GM21529 (cell line): ENCODE results near the gene EXD3.
"Not testable (repeated sequence)": the region's sequence is repeated elsewhere in the genome, so short reads cannot be mapped to it uniquely, and the experiment has no call there.

ENCODE experiments used
- ATAC-seq: cut with Tn5 transposase; IDR thresholded peaks from one replicate; pipeline ENCODE4 v1.9.1; 2021; ENCODE audit not compliant: unreplicated experiment

EXD3 gene

DNA sequence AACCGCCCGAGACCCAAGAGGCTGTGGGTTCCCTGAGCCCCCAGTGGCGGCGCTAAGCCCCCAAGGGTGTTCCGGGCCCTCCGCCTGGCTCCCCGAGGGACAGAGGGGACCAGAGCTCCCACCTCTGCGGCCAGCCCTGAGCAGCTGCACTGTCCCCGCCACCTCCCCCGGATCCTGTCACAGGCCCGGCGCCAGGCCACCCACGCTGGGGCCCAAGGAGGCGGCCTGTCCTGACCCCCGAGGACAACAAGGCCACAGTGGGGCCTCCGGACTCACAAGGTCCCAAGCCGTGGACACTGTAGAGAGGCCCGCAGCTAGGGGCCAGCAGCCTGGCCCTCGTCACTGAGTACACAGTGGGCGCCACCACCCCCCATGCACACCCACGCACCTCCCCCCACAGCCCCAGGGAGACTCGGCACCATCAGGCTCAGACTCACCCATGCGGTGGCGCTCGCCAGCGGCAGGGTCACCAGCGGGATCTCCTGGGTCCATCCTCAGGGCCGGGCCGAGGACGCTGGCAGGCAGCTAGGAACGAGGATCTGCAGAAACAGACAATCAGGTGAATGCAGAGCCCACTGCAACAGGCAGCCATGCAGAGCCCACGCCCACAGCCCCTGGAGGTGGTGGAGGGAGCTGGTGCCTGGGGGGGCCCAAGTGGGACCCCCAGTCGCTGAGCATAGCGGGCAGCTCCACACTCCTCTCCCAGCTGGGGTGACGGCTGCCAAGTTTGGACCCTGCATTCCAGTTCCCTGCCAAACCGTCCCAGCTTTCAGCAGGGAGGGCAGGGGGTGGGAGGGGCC lies 27.9 kb downstream of the EXD3 start:
- no peak for ATAC-seq

DNA sequence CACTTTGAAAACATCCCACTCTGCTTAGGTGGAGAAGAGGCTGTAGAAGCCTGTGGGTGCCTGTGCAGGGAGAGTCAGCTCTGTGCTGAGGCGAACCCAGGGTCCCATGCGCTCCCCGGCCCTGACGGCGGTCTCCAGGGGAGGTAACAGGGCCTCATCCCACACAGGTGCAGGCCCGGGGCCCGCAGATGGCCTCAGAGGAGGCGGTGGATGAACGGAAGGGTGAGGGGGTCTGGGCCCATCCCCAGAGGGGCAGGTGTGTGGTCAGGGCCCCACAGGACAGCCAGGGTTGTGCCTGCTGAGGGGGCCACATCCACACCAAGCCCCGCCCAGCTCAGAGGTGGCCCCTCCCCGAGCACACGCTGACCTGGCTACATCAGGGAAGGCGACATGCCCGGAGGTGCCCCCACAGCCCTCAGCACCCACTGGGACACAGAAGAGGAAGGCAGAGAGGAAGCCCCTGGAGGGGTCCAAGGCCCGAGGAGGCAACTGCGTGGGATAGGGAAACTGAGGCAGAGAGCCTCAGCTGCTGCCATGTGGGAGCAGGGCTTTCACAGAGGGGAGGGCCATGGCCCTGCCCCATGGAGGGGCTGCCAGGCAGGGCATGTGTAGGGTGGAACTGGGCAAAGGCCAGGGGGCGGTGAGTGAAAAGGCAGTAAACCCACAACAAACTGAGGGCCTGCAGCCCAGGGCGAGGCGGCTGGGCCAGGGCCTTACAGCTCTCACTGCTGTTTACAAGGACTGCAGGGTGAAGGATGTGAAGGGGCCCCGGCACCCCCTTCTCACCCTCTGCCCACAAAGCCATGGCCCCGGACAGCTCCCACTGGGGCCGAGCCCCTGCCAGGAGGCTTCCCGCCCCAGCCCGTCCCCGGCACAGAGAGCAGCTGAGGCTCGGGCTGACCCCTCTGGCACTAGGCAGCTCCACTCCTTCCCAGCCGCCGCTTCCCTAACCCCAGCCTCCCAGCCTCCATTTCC lies 29.5 kb downstream of the EXD3 start:
- no peak for ATAC-seq

DNA sequence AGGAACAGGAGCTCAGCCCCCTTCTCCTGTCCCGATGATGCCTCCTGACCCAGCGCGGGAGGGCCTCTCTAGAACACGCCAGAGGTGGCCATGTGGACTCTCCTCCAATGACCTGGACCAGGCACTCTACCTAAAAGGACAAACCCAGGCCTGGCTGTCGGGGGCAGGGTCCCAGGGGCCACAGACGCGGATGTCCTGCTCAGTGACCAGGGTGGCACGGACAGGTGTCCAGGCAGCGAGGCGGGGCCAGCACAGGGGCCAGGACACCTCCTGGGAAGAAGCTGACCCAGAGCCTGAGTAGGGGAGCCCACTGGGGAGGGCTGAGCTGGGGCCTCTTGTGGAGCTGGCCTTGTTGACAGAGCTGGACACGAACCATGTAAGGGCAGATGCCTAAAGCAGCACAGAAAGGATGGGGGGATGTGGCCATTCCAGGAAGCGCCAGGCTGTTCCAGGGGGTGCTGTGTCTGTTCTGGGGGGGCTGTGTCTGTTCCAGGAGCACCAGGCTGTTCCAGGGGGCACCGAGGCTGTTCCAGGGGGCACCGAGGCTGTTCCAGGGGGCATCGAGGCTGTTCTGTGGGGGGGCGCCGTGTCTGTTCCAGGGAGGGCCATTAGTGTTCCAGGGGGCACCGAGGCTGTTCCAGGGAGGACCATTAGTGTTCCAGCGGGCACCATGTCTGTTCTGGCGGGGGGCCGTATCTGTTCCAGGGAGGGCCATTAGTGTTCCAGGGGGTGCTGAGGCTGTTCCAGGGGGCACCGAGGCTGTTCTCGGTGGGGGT lies 30.5 kb downstream of the EXD3 start:
- no peak for ATAC-seq

DNA sequence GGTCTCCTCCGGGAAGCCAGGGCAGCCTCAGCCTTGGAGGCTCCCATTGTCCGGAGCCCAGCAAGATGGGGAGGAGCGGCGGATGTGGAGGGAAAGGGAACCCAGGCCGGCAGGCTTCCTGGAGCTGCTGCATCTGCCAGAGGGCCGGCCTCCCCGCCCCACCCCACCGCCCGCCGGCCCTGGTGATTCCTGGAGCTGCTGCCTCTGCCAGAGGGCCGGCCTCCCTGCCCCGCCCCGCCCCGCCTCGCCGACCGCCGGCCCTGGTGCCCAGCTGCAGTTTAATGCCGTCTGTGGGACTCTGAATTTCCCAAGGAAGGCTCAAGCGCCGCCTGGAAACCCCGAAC lies 31.6 kb downstream of the EXD3 start:
- ATAC-seq = no peak

DNA sequence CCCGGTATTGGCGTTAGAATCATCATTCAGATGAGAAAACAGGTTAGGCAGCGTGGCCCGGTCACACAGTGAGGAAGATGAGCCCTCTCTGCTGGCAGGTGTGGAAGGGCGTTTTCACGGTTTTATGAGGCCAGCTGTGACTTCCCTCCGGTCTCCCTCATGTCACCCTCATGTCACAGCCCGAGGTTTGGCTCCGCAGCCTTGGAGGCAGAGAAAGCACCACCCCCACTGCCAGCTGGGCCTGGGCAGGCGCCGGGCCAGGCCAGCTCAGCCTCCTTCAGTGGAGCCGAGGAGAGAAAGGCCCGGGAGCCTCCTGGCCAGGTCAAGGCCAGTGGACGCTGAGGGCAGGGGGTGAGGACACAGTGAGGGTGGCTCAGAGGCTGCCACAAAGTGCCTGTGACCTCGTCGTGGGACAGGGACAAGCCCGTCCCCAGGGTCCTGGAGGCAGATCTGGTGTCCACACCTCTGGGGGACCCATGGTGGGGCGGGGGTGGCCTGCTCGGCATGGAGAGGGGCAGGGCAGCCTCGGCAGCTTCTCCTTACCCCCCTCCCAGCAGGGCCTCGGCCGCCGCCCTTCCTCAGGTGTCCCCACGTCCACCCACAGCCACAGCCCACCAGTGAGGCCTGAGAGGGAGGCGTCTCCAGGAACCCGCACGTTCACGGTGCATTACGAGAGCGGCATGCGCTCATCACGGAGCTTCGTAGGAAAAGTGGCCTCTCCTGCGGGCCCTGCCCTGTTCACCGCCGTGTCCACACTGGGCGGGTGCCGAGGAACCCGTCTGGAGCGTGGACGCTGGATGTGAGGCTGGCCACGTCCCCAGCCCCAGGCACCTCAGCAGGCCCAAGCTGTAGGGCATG lies 32.2 kb downstream of the EXD3 start:
- ATAC-seq = no peak

DNA sequence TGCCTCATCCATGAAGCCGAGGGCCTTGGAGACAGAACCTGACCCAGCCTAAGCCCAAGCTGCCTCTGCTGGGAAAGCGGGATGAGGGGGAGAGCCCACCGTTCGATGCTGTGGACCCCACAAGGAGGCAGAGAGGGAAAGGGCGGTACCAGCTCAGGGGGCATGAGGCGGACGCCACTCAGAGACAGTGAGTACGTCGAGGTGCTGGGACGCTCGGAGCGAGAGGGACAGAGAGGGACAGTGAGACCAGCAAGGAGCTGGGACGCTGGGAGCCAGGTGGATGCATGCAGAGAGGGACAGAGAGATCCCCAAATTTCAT lies 33.6 kb downstream of the EXD3 start:
- ATAC-seq = no peak

DNA sequence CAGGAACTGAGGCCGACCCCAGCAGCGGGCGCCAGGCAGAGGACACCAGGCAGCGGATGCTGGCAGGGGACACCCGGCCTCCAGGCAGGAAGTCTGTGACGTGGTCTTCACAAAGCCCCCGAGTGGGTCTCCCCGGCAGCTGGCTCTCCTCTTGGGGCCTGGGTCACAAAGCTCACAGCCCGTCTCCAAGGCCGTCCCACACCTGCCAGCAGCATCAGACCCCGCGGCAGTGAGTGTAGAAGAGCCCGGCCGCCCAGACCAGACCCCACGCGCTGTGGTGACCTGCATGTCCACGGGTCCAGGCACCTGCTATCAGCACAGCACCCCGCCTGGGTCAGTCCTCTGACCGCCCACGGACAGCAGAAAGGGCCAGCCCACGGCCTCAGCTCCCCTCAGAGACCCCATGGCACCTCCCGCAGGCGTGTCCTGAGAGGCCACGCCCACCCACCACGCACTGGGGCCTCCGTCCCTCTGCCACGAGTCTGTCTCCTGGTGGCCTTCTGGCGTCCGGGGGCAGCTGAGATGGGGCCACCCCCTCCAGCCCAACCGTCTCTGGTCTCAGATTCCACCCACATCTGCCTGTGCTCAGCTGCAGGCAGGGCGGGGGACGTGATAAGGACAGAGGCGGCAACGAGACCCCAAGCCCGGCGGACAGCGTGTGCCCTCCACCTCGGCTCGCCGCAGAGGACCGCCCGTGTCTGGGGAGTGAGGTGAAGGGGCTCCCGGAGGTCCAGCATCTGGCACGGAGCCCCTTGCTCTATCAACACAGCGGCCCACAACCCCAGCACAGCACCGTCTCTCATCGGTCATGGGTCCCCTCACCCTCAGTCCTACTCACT lies 34.2 kb downstream of the EXD3 start:
- no peak for ATAC-seq

DNA sequence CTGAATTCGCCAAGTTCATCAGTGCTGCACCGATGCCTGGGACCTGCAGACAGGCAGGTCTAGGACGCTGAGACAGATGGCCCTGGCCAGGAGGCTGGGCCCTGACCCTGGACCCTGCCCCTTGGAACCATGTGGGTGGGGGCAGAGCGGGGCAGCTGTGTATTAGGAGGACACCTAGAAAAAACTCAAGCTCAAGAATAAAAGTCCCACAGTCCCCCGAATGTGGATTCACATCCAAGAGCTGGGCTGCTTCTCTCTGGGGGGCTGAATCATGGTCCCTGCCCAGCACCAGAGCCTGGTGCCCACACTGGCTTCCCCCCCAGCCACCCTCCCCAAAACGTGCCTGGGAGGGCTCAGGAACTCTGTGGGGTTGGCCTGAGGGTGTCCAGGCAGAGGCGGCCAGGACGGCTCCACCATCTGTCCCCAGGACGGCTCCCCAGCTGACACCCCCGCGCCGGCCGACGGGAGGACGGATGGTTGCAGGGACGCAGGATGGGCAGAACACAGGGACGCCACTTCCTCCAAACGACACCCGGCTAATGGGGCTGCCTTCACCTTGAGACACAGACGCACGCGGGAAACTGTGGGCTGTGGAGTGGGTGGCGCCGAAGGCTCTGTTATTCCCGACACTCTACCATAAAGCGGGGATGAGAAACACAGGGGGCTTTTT lies 34.9 kb downstream of the EXD3 start:
- no peak for ATAC-seq

DNA sequence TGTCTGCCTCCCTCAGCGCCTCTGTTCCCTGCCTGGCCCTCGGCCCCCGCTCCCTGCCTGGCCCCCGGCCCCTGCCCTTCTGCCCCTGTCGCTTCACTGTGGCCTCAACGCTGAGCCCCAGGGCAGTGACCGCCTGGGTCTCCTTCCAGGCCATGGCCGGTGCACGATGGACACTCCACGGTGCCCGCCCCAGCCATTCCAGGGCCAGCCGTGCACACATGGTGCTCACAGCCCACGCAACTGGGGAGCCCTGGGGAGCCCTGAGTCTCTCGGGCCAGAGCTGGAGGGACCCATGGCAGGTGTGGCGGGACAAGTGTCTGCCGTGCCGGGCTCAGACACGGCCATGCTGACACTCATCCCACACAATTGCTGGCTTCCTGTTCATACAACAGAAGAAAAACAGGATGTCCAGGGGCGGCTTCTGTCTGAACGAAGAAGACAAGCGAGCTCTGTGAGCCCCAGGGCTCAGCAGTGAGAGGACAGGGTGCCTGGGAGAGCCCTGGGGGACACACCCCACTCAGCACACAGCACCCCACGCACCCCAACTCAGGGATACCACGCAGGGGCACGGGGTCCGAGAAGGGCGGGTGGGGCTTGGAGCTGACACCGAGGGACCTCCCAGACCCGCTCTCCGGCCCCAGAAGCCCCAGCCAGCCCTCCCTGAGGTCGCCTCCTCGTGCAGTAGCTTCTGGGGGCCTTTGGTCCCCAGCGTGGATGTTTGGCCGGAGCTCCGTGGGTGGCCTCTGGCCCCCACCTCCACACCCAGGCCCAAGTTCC lies 35.7 kb downstream of the EXD3 start:
- no peak for ATAC-seq

DNA sequence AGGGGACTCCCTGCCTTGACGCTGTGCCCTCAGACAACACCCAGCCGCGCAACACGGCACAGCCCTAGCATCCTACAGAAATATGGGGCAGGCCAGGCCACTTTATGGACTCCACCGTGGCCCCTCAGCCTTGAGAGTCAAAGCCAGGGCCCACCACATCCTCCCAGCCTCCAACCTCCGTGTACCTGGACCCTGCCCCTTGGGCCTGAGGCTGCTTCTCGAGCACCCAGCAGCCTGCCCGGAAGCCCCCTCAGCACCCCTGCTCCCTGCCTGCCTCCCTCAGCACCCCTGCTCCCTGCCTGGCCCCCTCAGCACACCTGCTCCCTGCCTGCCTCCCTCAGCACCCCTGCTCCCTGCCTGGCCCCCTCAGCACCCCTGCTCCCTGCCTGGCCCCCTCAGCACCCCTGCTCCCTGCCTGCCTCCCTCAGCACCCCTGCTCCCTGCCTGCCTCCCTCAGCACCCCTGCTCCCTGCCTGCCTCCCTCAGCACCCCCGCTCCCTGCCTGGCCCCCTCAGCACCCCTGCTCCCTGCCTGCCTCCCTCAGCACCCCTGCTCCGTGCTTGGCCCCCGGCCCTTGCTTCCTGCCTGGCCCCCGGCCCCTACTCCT lies 36.4 kb downstream of the EXD3 start:
- ATAC-seq = not testable (repeated sequence)

DNA sequence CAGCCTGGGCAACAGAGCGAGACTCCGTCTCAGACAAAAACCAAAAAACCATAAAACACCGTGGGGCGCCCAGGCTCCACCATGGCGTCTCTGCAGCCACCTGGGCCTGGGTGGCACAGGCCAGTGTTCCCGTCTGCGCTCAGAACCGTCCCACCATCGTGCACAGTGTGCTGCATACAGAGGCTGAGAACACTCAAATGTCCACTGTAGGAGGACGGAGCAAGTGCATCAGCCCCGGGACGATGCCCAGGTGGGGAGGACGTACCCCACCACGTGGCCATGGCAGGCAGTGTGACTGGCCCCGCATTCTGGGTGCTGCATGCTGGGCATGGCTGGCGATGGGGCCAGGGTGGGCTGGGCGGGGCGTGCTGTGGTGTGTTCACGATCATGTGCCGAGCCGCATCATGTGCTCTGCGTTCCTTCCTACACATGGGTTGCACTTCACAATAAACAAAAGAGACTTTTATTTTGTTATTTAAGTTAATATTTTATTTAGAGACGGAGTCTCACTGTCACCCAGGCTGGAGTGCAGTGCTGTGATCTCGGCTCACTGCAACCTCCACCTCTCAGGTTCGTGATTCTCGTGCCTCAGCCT lies 37.8 kb downstream of the EXD3 start:
- no peak for ATAC-seq

DNA sequence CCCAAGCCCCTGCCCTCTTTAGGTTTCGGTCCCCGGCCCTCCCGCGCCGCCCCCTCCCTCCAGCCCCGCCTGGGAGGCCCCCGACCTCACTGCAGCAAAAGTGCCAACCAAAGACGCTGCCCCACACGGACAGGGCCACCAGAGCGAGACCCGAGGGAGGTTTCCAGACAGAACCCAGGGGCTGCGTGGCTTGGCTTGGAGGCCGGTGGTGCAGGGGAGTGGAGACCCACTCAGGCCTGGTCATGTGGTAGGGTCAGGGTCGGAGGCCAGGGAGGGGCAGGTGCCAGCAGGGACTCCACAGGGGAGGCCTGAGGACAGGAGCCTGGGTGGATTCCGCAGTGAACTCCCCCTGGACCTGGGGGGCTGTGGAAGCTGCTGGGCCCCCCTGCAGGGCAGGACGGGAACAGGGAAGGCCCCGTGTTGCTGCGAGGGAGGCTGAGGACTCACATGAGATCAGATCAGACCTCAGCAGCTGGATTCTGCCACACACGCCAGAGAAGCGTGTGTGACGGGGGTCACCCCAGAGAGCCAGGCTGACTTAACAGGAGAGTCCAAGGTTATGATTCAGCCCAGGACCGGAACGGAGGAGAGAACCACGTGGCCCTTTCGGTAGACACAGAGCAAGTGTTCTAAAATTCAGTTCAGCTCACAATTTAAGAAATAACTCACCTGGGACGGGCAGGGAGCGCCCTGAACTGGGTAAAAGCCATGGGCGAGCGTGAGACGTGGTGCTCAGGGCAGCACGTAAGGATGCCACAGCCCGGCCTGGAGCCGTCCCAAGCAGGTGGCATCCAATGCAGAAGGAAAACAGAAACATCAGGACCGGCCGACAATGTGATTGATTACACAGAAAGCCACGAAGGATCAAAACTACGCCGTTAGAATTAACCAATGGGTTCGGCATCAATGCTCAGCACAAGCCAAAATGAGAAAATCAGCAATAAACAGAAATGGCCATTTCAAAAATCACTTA lies 38.9 kb downstream of the EXD3 start:
- ATAC-seq = no peak

DNA sequence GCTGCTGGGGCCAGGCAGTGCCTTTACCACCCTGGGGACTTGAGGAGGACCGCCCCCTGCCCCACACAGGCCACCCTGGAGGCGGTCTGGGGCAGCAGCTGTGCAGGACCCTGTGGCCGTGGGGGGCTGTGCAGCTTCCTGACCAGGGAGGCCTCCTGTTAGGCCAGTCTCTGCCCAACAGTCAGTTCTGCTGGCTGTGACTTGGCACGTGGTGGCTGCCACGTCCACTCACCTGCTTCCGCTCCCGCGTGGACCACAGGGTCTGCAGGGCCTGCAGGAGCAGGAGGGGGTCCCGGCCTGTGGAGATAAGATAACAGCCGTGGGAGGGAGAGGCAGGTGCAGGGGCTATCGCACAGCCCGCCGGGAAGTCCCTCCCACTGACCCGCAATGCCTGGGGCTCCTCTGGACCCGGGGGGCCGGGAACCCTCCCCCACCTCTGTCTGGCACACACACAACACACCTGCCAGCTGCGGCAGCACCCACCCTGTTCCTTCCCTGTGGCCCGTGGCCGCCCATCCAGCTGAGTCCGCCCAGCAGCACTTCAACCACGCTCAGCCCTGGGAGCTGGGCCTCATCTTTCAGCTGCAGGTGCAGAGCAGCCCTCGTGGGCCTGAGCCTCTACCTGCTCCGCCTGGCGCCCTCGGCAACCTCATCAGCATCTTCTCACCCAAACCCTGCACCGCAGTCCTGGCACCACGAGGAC lies 39.7 kb downstream of the EXD3 start:
- no peak for ATAC-seq

DNA sequence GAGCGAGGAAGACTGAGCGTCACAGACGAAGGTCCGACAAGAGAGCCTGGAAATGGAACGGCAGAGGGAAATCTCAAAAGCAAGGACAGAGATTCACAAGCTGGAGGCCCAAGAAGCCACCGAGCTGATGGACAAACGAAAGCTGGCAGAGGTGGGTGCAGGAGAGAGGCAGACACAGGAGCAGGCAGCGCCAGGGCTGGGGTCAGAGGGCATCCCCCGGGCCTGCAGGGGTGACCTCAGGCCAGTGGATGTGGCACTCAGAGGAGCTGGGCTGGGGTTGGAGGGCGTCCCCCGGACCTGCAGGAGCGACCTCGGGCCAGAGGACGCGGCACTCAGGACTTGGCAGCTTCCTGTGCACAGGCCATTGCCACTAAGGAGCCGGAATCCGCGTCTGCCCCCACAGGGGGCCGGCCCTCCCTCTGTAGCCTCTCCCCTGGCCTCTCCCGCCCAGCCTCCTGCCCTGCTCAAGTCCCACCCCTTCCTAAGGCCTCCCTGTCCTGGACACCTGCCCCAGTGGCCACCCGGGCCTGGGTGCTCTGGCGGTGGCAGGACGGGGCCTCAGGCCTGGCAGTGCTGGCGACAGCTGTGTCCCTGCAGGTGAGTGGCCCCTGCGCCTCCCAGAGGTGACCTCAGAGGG lies 40.4 kb downstream of the EXD3 start:
- ATAC-seq = no peak
